ENCODE measurements around the gene LY6G6D.

Gene LY6G6D

DNA sequence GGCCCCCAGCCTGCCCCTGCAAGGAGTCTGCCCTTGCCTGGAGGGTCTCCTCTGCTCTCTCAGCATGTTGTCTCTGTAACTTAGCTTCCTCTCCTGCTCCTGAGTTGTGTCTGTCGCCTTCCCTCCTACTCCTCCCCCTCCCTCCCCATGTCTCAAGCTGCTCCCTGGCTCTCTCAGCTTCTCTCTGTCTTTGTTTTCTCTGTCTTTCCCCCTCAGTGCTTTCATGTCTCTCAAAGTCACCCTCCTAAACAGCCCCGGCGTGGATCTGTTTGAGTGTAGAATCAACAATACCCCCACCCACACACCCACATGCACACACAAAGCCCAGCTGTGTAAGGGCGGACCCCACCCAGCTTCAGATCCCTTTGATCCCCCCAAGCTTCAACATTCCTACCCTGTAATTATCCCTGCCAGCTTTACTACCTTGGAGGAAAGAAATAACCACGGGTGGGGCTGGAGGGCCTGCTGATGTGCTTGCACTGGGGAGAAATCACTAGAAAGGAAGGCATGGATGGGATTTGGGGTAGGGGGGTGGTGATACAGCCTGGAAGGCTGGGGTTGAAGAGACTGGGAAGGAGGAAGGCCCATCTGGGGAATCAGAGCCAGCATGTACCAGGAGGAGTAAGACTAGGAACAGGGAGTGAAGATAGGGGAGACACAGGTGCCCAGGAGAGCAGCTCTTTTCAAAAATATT, 1.0 kb upstream of the LY6G6D start:
- H3K27ac ChIP-seq (ENCODE audit: low read length): no peak overlapping the region
- no peak overlapping the region for H3K4me2 ChIP-seq (ENCODE audit: low read length)
- H3K9me3 ChIP-seq (ENCODE audit: insufficient read depth, low read length): no peaks in the 10 kb centered on the region
- H3K4me1 ChIP-seq (ENCODE audit: low read length): peaks cover 6% of the 10 kb centered on the region
- no peaks in the 10 kb centered on the region for H3K36me3 ChIP-seq (replicated peaks; ENCODE audit: low read depth, low read length)
- H3K27me3 ChIP-seq (ENCODE audit: low read depth, low read length): no peaks in the 10 kb centered on the region
- no peak overlapping the region for H2AFZ ChIP-seq (ENCODE audit: low read depth, low read length)
- no peaks in the 10 kb centered on the region for H4K20me1 ChIP-seq (ENCODE audit: insufficient read depth, low read length)
- no peak overlapping the region for H3K4me3 ChIP-seq (ENCODE audit: low read length)
- no peak overlapping the region for H3K9ac ChIP-seq (ENCODE audit: low read length)
- H3K79me2 ChIP-seq (ENCODE audit: low read length): no peaks in the 10 kb centered on the region
- TF ChIP-seq EZH2phosphoT487 (IDR thresholded peaks at IDR 0.05; ENCODE audit: low read depth): no peak
- TF ChIP-seq CTCF (IDR thresholded peaks at IDR 0.05; ENCODE audit: low read depth, low read length): no peak

DNA sequence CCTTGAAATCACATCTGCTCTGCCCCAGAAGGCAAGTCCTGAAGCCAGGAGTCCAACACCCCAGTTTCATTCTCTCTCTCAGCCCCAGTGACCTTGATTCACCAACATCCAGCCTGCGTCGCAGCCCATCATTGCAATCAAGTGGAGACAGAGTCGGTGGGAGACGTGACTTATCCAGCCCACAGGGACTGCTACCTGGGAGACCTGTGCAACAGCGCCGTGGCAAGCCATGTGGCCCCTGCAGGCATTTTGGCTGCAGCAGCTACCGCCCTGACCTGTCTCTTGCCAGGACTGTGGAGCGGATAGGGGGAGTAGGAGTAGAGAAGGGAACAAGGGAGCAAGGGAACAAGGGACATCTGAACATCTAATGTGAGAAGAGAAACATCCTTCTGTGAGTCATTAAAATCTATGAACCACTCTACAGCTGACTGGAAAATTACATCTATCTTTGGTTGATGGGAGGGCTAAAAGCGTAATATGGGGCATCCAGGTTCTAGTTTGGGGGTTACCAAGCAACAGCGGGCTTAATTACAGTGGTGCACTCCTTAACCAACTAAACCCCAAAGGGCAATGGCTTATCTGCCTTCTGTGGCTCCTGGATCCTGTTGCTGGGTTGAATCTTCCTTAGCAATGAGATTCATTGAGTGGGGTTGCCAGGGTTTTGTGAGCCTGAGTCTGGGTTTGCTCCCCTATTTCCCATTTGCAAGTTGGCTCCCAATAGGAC, 2.5 kb downstream of the LY6G6D start:
- H3K27ac ChIP-seq (ENCODE audit: low read length): no peak overlapping the region
- no peak overlapping the region for H3K4me3 ChIP-seq (ENCODE audit: low read length)
- no peak overlapping the region for H3K4me2 ChIP-seq (ENCODE audit: low read length)
- no peaks in the 10 kb centered on the region for H3K79me2 ChIP-seq (ENCODE audit: low read length)
- no peaks in the 10 kb centered on the region for H4K20me1 ChIP-seq (ENCODE audit: insufficient read depth, low read length)
- H2AFZ ChIP-seq (ENCODE audit: low read depth, low read length): no peak overlapping the region
- H3K9me3 ChIP-seq (ENCODE audit: insufficient read depth, low read length): no peaks in the 10 kb centered on the region
- H3K4me1 ChIP-seq (ENCODE audit: low read length): no peaks in the 10 kb centered on the region
- no peak overlapping the region for H3K9ac ChIP-seq (ENCODE audit: low read length)
- TF ChIP-seq EZH2phosphoT487 (IDR thresholded peaks at IDR 0.05; ENCODE audit: low read depth): no peak
- peak; percentile 9; the same call in 1 of the 2 replicates for TF ChIP-seq CTCF (IDR thresholded peaks at IDR 0.05; ENCODE audit: low read depth, low read length)
- no peaks in the 10 kb centered on the region for H3K36me3 ChIP-seq (replicated peaks; ENCODE audit: low read depth, low read length)
- H3K27me3 ChIP-seq (ENCODE audit: low read depth, low read length): no peaks in the 10 kb centered on the region

DNA sequence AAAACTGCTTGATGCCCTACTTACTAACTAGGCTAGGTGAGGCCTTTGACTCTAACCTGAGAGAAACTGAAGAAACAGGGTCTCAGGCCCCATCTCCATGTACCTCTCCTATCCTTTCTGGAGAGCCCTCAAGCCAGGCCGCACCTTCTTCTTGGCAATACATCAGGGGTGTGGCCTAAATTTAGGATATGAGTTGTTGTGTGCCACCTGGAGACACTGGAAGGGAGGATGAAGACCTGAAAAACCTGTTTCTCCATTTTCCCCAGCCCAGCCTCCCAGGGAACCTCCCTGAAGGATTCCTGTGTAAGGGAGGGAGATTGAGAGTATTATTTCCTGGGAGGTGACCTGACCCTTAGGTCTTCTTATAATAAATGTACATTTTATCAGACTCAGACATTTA, 3.1 kb downstream of the LY6G6D start:
- H3K27ac ChIP-seq (ENCODE audit: low read length): no peak overlapping the region
- no peak overlapping the region for H3K4me3 ChIP-seq (ENCODE audit: low read length)
- TF ChIP-seq CTCF (IDR thresholded peaks at IDR 0.05; ENCODE audit: low read depth, low read length) (no peak), EZH2phosphoT487 (IDR thresholded peaks at IDR 0.05; ENCODE audit: low read depth) (no peak)
- no peak overlapping the region for H3K9ac ChIP-seq (ENCODE audit: low read length)
- H3K79me2 ChIP-seq (ENCODE audit: low read length): no peaks in the 10 kb centered on the region
- no peaks in the 10 kb centered on the region for H3K36me3 ChIP-seq (replicated peaks; ENCODE audit: low read depth, low read length)
- H3K9me3 ChIP-seq (ENCODE audit: insufficient read depth, low read length): no peaks in the 10 kb centered on the region
- no peaks in the 10 kb centered on the region for H4K20me1 ChIP-seq (ENCODE audit: insufficient read depth, low read length)
- H3K27me3 ChIP-seq (ENCODE audit: low read depth, low read length): no peaks in the 10 kb centered on the region
- no peak overlapping the region for H2AFZ ChIP-seq (ENCODE audit: low read depth, low read length)
- H3K4me2 ChIP-seq (ENCODE audit: low read length): no peak overlapping the region
- no peaks in the 10 kb centered on the region for H3K4me1 ChIP-seq (ENCODE audit: low read length)

- Histone ChIP-seq H2AFZ (ENCODE audit: low read depth, low read length) (no peak overlapping the region), H3K9ac (ENCODE audit: low read length) (no peak overlapping the region), H3K36me3 (replicated peaks; ENCODE audit: low read depth, low read length) (no peaks in the 10 kb centered on the region), H3K27ac (ENCODE audit: low read length) (no peak overlapping the region), H3K4me2 (ENCODE audit: low read length) (no peak overlapping the region), H3K27me3 (ENCODE audit: low read depth, low read length) (no peaks in the 10 kb centered on the region), H3K4me3 (ENCODE audit: low read length) (no peak overlapping the region), H4K20me1 (ENCODE audit: insufficient read depth, low read length) (no peaks in the 10 kb centered on the region), H3K79me2 (ENCODE audit: low read length) (no peaks in the 10 kb centered on the region), H3K4me1 (ENCODE audit: low read length) (no peaks in the 10 kb centered on the region), H3K9me3 (ENCODE audit: insufficient read depth, low read length) (no peaks in the 10 kb centered on the region)
- no peak for TF ChIP-seq CTCF (IDR thresholded peaks at IDR 0.05; ENCODE audit: low read depth, low read length)
- no peak for TF ChIP-seq EZH2phosphoT487 (IDR thresholded peaks at IDR 0.05; ENCODE audit: low read depth)
Measured at GRCh38 chr6:31719001-31719400, 3.9 kb downstream of the LY6G6D start.

Measured in OCI-LY3 (cell line).